HG02885 (cell line): ENCODE data around the gene MRPL2.
A peak's percentile ranks its signal among the peaks of the same experiment; 100 is the strongest.
"Not testable (repeated sequence)": the region's sequence is repeated elsewhere in the genome, so short reads cannot be mapped to it uniquely, and the experiment has no call there.

Experiments used
- ATAC-seq: cut with Tn5 transposase; IDR thresholded peaks from one replicate; pipeline ENCODE4 v1.9.1; 2021; ENCODE audit warnings: mild to moderate bottlenecking; ENCODE audit not compliant: unreplicated experiment, poor library complexity

Gene MRPL2

DNA sequence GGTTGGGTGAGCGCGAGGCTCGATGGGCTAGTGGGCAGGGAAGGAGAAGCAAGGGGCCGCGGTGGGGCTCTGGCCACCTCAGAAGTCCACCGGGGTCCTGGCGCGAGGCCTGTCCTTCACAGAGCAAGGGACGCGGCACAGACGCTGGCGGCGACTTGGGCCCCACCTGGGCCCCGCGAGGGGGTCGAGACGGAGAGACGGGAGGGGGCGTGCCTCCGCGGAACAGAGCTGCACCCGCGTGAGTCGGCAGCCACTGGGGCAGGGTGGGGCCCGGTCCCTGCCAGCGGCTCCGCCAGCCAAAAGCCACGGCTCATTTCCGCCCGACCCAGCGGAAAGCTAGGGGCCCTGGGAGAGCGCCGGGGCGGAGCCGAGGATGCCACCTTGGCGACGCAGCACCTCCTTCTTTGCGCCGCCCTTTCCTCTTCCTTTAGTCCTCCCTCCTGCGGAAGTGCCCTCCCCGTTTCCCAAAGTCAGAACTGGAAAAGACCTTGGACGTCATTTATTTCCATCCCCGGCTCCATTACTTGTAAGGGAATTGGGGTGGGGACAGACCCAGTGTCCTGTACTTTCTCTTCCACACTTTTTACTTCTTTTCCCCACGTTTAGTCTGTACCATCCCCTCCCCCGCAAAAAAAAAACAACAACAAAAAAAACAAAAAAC, 5.6 kb downstream of the MRPL2 start, which contains the start of gene CUL7:
Gene CUL7 (minus strand): TSS at position 307 of the 661 bp plus-strand sequence. CDS start 1,063 bp downstream, outside the sequence.
- ATAC-seq, result peak; percentile 92

DNA sequence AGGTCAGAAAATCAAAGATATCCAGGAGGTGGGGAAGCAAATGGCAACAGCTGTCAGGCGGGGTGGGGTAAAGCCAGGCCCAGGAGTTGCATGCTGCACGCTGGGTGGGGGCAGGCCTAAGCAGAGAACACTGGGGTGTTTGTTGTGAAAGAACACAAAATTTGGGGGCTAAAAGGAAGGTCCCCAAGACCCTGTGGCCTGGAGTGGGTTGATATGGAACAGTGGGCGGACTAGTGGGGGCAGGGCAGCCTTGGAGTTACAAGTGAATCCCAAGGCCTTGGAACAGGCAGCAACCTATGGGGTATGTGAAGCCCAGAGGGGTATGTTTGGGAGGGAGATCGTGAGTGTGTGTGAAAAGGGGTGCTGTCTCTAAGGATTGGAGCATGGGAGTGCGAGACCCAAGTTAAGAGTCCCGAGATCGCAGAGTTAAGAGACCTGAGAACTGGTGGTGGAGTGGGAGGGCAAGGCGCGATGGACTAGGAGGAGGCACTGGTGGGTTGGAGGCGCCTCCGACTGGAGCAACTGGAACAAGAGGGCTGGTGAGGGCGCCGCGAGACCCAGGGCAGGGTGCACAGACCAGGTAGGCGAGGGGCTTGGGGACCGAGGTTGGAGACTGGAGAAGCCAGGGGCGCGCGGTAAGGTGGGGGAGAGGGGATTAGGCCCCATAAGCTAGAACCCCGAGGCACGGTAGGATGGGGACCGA, 6.2 kb downstream of the MRPL2 start:
- peak; percentile 19 for ATAC-seq

DNA sequence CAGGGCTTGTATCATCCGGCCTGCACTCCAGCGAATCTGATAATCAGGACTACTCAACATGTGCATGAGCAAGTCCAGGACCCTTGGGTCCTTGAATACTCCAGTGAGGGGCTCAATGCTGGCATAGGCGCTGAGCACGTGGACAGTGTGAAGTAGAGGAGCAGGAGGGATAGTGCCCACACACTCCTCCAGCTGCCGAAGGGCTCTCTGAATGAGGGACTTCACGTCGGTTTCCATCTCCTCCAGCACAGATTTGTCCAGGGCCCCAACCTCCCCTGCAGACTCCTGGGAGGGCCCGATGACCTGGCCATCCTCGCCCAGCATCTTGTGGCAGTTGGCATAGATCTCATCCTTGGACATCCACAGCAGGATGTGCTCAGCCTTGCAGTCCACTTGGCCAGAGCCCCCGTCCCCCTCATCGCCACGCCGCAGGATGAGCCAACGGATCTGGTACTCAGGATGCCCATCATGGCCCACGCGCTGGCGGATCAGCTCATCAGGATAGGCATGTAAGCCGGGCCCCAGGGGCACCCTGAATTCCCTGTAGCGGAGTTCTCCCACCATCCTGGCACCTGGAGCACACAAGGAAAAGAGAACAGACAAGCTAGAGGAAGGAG, 6.9 kb downstream of the MRPL2 start:
- no peak for ATAC-seq

DNA sequence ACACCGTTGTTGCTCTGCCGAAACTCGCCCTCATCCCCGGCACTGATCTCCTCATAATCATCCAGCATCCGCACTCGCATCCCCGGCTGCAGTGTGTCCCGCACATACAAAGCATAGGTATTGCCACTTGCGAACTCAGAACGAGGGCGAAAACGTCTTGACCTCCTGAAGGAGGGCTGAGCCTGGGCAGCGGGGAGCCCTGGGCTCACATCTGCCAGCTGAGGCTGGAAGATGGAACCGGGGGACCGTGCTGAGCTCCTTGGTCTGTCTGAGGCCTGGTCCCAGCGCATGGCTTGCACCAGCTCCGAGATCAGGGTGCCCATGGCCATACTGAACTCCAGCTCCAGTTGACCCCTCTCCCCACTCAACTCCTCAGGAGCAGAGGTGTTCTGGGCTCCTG, 8.3 kb downstream of the MRPL2 start:
- no peak for ATAC-seq

DNA sequence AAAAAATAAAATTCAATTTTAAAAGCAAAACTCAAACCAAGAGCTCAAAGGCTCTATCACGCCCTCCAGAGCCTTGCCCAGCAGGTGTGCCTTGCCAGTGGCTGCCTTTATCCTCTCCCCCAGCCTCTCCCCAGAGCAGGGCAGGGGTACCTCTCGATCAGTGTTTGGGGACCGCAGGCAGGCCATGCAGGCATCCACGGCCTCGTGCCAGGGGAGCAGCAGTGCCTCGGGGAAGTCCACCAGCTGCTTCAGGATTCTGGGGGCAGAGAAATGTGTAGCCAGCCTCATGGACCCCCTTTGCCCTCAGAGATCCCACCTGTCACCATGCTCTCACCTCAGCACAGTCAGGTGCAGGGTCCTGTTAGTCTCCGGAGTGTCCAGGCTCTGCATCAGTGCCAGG, 11.2 kb downstream of the MRPL2 start:
- ATAC-seq, result no peak

DNA sequence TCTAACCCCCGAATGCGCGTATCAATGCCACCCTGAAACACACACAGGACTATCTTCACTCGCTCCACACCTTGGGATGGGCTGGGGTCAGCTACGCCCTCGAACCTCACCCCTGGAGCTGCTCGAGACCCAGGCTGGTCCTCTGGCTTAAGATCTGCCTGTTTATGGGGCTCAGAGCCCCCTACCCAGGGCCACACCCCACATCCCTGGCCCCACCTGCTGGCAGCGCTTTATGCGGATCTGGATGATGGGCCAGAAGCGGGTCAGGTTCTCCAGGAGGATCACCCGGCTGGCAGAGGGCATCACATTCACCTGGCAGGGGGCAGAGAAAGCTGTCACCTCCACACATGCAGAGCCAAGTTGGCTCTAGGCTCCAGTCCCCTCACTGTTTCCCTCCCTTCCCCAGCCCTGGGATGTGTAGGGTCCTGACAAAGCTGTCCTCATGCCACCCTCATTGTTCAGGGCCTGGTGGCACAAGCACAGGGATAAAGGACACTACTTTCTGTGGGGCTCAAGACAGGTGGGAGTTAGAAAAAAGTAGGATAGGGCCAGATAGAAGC, 13.8 kb downstream of the MRPL2 start:
- ATAC-seq, result no peak

DNA sequence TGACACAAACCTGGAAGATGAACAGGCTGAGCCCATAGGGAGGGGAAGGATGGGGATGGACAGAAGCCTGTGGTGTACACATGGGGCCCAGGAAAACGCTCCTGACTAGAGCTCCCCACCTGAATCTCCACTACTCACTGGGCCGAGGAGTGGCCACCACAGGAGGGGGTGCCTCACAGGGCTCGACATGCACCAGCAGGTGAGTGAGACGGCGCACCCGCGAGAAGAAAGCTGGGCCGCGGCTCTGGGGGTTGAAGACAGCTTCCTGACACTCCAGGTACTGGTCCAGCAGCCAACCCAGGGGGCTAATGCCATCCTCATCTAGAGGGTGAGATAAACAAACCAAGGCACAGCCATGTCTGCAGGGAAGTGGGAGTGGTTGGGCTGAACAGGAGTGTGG, 15.9 kb downstream of the MRPL2 start:
- no peak for ATAC-seq

DNA sequence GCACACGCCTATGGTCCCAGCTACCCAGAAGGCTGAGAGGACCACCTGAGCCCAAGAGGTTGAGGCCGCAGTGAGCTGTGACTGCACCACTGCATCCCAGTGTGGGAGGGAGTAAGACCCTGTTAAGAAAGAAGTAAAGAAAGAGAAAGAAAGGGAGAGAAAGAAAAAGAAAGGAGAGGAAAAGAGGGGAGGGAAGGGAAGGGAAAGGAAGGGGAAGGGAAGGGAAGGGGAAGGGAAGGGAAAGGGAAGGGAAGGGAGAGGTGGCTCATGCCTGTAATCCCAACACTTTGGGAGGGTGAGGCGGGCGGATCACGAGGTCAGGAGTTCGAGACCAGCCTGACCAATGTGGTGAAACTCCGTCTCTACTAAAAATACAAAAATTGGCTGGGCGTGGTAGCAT, 17.8 kb downstream of the MRPL2 start:
- ATAC-seq, result not testable (repeated sequence)

DNA sequence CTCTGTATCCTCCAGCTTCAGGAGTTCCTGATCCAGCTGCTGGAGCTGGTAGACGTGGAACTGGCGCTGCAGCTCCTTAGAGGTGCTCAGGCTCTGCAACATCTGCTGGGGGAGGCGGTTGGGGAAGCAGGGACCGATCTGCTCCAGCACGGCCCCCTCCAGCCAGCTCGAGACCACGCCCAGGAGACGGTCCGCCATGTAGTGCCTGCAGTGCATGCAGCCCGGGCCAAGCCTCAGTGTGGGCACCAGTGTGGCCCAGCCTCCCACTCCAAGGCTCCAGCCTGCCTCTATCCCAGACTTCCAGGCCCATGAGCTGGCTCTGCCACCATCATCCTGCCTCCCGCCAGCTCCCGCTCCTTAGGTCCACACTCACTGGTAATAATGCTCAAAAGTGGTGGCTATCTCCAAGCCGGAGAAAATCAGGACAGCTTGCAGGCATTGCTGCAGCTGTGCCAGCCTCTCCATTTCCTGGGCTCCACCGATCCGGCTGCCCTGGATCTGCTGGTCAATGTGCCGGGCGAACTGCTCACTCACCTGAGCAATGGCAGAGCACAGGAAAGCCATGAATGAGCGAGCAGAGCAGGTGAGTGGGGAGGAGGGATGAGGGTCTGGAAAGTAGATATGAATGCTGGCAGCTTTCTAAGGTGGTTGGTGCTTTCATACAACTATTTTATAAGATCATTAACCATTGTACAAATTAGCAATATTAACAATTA, 18.5 kb downstream of the MRPL2 start:
- no peak for ATAC-seq

DNA sequence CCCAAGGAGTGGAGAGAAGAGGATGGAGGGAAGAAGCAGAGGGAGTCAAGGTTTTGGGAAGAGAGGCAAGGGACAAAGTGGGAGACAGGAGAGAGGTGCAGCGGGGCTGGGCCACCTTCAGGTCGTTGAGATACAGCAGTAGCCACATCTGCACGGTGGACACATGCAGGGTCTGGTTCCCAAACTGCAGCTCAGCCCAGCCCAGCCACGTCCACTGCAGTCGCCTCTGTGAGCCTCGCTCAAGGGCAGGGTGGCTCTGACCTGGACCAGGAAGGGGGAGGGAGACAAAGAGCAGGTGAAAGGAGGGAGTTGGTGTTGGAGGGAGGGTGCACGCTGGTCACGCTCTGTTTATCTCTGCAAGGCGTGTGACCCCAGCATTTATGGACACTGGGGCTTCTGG, 20.5 kb downstream of the MRPL2 start:
- no peak for ATAC-seq

DNA sequence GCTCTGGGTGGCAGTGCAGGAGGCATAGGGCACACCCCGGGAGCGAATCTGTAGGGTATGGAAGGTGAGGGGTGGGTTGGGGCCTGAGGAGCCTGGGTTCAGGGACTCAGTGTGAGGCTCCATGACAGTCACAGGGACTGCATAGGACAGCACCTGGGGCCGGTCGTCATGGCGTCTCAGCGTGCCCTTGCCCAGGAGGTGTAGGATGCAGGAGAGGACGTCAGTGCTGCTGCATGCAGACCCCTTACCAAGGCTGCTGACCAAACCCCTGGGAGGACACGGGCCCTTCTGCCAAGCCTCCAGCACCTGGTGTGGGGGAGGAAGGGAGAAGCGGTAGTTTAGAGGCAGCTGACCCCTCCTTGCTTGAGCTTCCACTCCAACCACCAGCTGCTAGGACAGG, 21.5 kb downstream of the MRPL2 start:
- ATAC-seq, result no peak

DNA sequence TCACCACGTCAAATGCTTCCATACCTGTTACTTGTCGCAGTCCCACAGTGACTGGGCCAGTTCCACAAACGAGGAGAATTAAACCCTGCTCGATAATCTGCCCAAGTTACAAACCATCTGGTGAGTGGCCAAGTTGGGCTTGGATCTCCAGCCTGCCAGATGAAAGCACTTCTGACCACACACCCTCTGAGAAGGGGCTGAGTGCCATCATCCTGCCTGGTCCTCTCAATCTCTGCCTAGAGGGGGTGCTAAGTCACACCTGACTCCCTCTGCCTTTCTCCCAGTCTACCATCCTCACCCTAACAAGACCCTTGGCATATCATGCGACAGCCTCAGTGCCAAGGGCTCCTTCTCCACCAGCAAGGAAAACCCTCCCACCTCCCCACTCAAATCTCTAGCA, 22.0 kb downstream of the MRPL2 start:
- ATAC-seq, result no peak

DNA sequence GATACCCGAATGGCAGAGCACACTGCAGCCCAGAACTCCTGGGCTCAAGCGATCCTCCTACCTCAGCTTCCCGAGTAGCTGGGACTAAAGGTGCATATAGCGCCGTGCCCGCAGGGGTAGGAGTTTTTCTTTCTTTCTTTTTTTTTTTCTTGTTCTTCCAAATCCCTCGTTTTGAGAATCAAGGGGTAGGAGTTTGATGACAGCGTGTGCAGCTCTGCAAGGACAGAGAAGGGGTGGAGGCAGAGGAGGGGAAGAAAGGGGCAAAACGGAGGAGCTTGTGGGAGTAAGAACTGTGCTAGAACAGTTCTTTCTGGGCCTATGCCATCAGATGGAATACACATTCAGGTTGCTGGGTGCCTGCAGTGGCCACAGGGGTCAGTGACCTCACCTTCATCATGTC, 22.5 kb downstream of the MRPL2 start:
- ATAC-seq, result no peak

DNA sequence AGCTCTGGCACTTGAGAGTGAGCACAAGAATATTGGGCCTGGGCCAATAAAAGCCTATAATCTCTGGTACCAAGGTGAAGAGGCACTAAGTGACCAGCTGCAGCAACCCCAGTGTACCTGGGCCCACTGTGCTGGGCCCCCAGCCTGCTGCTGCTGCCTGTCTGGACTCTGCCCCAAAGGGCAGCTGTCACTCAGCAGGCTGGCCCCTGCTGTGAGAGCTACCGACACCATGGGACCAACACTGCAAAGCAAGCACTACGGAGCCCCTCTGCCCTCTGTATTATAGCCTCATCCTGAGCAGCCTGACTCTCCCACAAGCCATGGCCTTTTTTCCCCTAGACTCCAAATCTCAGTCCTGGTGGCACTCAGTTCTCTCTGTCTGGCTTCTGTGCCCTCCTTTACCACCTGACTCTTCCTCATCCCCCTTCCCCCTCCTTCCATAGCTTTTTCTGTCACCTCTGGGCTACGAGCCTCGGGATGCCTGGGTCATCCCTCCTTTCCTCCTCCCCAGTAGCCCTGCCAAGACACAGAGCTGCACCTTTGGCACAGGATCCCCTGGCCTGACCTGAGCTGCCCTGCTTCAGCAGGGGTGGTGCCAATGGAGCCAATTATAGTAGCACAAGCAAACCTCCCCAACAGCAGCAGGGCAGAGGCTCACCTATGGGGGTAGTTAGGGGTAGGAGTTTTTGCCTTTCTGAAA, 23.6 kb downstream of the MRPL2 start:
- no peak for ATAC-seq

DNA sequence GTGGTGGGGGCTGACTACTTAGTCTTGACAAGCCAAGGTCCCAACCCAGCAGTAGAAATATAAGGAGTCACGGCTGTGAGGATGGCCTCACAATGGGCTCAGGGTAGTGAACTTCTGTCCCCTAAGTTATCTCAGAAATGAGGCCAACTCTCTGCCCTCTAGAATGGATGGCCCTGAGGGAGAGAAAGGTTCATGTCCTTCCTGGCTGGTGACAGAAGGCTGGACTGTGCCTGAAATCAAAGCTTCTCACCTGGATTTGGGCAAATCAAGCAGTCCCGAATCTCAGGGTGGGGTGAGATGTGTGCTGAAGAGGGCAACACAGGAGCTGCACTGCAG, 25.1 kb downstream of the MRPL2 start:
- ATAC-seq, result no peak

DNA sequence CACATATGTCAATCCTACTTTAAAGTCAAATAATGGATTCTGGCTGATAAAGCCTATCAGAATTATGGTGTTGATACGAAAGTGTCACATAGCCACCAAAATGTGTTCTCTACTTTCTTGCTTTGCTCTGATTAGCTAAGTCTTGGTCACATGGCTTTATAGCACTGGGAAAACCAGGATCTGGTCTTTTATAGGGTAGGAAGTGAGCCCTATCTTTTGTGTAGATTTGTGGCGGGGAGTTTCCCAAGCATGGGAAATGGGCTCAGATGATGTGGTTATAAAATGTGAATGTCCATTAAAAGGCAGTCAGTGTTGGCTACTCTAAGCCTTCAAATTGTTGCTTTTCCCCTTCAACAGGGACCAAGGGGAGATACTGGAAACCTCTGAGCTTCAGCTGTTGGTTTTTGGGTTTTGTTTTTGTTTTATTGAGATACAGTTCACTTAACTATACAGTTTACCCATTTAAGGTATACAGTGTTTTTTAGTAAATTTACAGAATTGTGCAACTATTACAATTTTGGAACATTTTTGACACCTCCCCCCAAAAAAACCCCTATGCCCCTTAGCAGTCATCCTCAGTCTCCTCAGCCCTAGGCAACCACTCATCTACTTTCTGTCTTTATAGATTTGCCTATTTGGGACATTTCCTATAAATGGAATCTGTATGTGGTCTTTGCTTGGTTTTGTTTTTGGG, 25.6 kb downstream of the MRPL2 start:
- no peak for ATAC-seq

DNA sequence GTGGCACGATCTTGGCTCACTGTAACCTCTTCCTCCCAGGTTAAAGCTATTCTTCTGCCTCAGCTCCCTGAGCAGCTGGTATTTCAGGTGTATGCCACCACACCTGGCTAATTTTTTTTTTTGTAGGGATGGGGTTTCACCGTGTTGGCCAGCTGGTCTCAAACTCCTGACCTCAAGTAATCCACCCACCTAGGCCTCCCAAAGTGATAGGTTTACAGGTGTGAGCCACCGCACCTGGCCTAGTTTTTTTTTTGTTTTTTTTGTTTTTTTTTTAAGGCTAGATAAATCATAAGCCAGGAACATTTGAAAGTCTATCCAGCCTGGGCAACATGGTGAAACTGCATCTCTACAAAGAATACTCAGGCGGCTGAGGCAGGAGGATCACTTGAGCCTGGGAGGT, 26.9 kb downstream of the MRPL2 start:
- ATAC-seq, result no peak

DNA sequence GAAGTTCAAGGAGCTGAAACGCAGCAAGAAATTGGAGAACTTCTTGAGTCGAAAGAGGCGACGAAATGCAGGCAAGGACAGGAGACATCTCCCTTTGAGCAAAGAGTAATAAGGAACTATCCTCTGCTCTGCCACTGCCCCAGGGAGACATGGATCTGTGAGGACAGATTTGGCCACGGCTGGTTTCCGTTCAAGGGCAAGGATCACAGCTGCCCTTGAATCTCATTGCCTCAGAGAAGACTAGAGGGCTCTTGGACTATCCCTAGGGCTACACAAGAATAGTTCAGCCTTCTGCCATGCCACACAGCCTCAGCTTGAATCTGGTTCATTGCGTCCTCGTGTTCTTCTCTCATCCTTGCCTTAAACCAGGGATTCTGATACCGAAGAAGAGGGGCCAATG, 30.1 kb downstream of the MRPL2 start:
- ATAC-seq, result no peak

DNA sequence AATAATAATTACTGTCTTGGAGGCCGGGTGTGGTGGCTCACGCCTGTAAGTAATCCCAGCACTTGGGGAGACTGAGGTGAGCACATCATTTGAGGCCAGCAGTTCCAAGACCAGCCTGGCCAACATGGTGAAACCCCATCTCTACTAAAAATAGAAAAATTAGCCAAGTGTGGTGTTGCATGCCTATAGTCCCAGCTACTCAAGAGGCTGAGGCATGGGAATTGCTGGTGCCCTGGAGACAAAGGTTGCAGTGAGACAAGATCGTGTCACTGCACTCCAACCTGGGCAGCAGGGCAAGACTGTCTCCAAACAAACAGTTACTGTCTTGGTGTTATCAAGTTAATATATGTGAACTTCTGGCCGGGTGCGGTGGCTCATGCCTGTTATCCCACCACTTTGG, 32.9 kb downstream of the MRPL2 start:
- no peak for ATAC-seq

DNA sequence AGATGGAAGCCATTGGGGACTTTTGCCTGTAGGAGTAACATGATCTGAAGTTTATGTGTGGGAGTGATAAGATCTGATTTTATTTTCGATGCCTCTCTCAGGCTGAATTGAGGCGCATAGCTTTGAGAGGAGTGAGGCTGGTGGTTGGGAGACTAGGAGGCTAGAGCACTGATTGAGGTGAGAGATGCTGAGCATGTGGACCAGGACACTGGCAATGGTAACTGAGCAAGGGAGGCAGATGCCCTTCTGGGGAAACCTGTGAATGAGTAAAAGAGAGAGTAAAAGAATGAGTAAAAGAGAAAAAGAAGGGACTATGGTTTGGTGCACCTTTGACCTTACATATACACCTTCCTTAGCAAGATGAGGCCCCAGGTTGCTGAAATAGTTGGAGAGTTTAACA, 34.8 kb downstream of the MRPL2 start:
- ATAC-seq, result no peak
